Effector memory CD4-positive, alpha-beta T cell (primary cell): Measurements from ENCODE around the gene SMAD7.

ENCODE experiments used
- DNase-seq, 3 donors: peaks; one replicate each; pipeline ENCODE4 v3.0.0-alpha.2; 2020
- H3K27ac ChIP-seq: 2 replicates; pipeline ENCODE4 v1.7.0; 2013; ENCODE audit warnings: mild to moderate bottlenecking, low read length, moderate library complexity; ENCODE audit not compliant: insufficient read depth, poor library complexity, severe bottlenecking
- H3K27me3 ChIP-seq: replicated peaks from 2 replicates; pipeline ENCODE4 v1.7.0; 2013; ENCODE audit warnings: mild to moderate bottlenecking, low read length; ENCODE audit not compliant: insufficient read depth, control insufficient read depth, poor library complexity, severe bottlenecking
- H3K36me3 ChIP-seq: 2 replicates; pipeline ENCODE4 v1.7.0; 2013; ENCODE audit warnings: mild to moderate bottlenecking, low read length, moderate library complexity; ENCODE audit not compliant: control insufficient read depth, insufficient read depth
- H3K4me1 ChIP-seq: 2 replicates; pipeline ENCODE4 v1.7.0; 2013; ENCODE audit warnings: low read length, mild to moderate bottlenecking; ENCODE audit not compliant: control insufficient read depth, insufficient read depth, poor library complexity, severe bottlenecking
- H3K4me3 ChIP-seq: 2 replicates; pipeline ENCODE4 v1.7.0; 2013; ENCODE audit warnings: low read length, low read depth, mild to moderate bottlenecking; ENCODE audit not compliant: insufficient read depth, poor library complexity, severe bottlenecking
- H3K9me3 ChIP-seq: 2 replicates; pipeline ENCODE4 v1.7.0; 2013; ENCODE audit warnings: mild to moderate bottlenecking, low read length, moderate library complexity; ENCODE audit not compliant: control insufficient read depth
- total RNA-seq, 3 donors: gene quantifications; one replicate each; lab custom pipeline; 2026; lab: John Stamatoyannopoulos, UW

The SMAD7 gene, protein sequence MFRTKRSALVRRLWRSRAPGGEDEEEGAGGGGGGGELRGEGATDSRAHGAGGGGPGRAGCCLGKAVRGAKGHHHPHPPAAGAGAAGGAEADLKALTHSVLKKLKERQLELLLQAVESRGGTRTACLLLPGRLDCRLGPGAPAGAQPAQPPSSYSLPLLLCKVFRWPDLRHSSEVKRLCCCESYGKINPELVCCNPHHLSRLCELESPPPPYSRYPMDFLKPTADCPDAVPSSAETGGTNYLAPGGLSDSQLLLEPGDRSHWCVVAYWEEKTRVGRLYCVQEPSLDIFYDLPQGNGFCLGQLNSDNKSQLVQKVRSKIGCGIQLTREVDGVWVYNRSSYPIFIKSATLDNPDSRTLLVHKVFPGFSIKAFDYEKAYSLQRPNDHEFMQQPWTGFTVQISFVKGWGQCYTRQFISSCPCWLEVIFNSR
- total RNA-seq, result 132 to 448 (median 376) reads per million in 3 donors

DNA sequence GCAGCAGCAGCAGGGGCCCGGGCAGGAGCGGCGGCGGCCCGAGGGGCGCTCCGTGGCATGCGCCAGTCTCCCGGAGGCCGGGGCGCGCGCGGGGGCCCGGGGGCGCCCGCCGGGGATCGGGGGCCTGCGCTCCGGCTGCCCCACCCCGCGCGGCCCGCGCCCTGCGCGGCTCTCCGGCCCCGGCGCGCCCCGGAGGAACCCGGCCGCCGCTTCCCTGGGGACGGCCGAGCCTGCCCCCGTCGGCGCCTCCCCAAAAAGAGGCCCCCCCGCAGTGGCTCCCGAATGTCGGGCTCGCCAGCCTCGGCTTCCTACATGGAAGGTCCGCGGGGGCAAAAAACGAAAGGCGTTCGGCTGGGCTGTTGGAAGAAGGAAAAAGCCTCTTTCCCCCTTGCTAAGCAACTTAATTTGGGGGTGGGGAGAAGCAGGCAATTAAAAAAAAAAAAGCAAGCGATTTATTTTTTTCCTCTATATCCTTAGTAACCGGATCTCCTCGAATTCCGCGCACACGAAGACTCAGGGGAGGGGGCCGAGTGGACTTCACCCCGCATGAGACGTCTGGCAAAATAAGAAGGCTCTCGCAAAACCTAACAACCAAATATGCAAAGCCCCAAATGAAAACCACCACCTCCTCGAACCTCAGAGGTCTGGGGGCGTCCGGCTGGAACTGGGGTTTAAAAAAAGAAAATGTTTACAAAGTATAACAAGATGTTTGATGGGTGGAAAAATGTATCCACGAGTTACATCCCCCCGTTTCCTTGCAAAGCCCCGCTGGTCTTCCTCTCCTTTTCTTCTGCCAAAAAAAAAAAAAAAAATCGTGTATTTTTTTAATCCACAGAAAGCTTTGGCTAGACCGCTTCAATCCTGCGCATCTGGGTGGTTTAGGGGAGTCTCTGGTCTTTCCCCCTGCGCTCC, at the start of gene SMAD7:
Gene SMAD7, minus strand, starts transcription at position 430 of the 912 bp plus-strand sequence. CDS start 541 bp downstream, outside the sequence.
- Histone ChIP-seq H3K27ac (peak within 1 kb of the TSS; percentile 89), H3K27me3 (no peaks in the 10 kb centered on the region), H3K4me3 (peak within 1 kb of the TSS; percentile 89), H3K4me1 (peaks cover 39% of the 10 kb centered on the region), H3K9me3 (no peaks in the 10 kb centered on the region), H3K36me3 (no peaks in the 10 kb centered on the region)
- no peak for DNase-seq

DNA sequence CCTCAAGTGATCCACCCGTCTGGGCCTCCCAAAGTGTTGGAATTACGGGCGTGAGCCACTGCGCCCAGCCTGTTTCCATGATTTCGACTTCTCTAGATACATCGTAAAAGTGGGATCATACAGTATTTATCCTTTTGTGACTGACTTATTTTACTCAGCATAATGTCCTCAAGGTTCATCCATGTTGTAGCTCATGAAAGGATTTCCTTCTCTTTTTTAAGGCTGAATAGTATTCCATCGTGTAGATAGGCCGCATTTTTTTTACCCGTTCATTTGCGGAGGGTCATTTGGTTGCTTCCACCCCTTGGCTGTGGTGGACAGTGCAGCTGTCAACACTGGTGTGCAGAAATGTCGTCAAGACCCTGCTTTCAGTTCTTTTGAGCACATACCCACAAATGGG, 48.8 kb upstream of the SMAD7 start:
- Histone ChIP-seq H3K36me3 (no peaks in the 10 kb centered on the region), H3K4me1 (peaks cover 20% of the 10 kb centered on the region), H3K9me3 (no peaks in the 10 kb centered on the region), H3K27me3 (no peaks in the 10 kb centered on the region), H3K27ac (no peak overlapping the region), H3K4me3 (no peak overlapping the region)
- no peak for DNase-seq

DNA sequence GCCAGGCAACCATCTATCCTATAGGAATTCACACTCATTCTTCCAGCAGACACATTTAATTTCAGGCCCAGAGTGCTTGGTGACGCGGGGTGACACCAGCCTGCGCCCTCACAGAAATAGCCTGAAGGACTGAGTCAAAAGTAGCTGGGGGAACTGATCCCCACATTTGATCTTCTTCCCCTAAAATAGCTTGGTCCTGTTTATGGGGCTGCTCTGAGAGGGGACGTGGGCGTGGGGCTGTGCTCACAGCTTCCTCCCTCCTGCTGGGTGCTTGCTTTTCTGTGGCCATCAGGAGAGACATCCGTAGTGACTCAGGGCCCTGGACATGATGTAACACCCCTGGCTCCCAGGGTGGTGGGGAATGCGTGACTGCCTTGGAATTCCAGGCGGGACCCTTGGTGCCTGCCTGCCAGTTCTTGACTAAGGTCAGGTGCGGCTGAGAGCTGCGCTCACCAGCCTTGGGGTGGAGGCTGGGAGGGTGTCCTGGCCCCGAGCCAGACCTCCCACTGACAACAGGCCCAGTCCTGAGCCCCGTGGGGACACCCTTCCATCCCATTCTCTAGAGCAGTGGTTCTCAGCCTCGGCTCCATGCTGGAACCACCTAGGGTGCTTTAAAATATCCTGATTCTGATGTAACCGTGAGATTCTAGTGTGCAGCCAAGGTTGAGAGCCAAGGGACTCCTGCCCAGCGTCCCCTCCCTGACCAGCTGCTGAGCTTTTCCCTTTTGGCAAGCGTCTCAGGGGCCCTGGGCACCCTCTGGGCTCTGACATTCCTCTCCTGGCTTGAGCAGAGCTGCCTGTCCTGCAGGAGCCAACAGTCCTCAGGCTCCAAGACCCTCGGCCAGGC, 47.4 kb upstream of the SMAD7 start:
- no peak for DNase-seq
- no peak overlapping the region for H3K4me3 ChIP-seq

DNA sequence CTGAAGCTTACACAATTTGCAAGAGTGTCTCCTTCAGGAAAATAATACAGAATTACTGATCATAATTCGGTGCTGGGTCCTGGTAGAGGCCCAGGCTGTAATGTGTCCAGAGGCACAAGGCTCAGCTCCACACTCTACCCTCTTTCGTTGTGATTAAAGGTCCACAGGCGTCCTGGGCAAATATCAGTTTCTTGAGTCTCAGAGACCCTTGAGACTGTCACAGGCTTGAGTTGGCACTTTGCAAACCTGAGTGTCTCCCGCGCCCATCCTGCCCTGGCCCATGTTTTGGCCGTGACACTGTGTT, 46.9 kb upstream of the SMAD7 start:
- Histone ChIP-seq H3K36me3 (no peaks in the 10 kb centered on the region), H3K27ac (no peak overlapping the region), H3K4me3 (no peak overlapping the region), H3K4me1 (peaks cover 20% of the 10 kb centered on the region), H3K9me3 (no peaks in the 10 kb centered on the region), H3K27me3 (no peaks in the 10 kb centered on the region)
- DNase-seq, result no peak

More for the DNA sequence above, 47.4 kb upstream of the SMAD7 start:
- Histone ChIP-seq H3K36me3 (no peaks in the 10 kb centered on the region), H3K4me1 (peaks cover 20% of the 10 kb centered on the region), H3K27ac (no peak overlapping the region), H3K9me3 (no peaks in the 10 kb centered on the region), H3K27me3 (no peaks in the 10 kb centered on the region)

DNA sequence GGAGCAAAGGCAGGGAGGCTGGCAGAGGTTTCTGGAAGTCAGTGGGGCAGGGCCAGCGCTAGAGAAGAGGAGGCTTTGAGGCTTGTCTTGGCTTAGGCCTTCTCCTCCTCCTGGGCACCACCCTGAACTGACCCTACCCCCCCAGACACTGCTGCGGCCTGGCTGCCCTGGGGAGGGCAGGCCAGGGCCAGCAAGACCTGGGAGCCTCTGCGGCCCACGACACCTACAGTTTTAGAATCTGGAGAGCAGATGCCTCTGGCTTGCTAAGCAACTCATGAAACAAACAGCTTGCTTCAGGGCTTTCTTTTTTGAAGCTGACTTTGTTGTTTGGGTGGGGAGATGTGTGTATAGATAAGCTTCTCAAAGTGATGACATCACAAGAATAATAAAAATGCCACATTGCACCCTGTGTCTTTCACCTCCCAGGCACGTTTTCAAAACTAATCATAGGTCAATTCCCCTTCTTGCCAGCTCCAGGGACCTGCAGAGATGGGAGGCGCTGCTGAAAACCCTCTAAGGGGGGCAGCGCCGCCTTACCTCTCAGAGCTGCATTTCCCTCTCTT, 46.2 kb upstream of the SMAD7 start:
- H3K27ac ChIP-seq, result peak overlapping the region; percentile 52
- H3K36me3 ChIP-seq, result no peaks in the 10 kb centered on the region
- H3K9me3 ChIP-seq, result no peaks in the 10 kb centered on the region
- H3K27me3 ChIP-seq, result no peaks in the 10 kb centered on the region
- peak in 2 of 3 donors; percentile 10 to 25 for DNase-seq
- H3K4me1 ChIP-seq, result peaks cover 20% of the 10 kb centered on the region
- no peak overlapping the region for H3K4me3 ChIP-seq

DNA sequence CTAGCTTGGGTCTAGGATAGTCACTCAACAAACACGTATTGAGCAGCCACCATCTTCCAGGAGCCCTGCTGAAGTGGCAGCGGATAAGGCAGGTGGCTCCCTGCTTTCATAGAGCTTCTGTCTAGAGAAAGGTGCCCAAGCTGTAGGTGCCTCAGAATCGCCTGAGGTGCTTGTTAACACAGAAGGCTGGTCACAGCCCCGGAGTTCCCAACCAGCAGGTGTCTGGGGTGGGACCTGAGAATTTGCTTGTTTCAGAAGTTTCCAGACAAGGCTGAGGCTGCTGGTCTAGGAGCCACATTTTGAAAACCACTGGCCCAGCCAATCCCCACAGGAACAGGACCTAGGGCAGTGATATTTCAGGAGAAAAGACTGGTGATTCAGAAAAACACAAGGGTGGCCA, 45.3 kb upstream of the SMAD7 start:
- Histone ChIP-seq H3K27ac (no peak overlapping the region), H3K36me3 (no peaks in the 10 kb centered on the region), H3K4me1 (peaks cover 20% of the 10 kb centered on the region), H3K9me3 (no peaks in the 10 kb centered on the region), H3K4me3 (no peak overlapping the region), H3K27me3 (no peaks in the 10 kb centered on the region)
- DNase-seq, result no peak

DNA sequence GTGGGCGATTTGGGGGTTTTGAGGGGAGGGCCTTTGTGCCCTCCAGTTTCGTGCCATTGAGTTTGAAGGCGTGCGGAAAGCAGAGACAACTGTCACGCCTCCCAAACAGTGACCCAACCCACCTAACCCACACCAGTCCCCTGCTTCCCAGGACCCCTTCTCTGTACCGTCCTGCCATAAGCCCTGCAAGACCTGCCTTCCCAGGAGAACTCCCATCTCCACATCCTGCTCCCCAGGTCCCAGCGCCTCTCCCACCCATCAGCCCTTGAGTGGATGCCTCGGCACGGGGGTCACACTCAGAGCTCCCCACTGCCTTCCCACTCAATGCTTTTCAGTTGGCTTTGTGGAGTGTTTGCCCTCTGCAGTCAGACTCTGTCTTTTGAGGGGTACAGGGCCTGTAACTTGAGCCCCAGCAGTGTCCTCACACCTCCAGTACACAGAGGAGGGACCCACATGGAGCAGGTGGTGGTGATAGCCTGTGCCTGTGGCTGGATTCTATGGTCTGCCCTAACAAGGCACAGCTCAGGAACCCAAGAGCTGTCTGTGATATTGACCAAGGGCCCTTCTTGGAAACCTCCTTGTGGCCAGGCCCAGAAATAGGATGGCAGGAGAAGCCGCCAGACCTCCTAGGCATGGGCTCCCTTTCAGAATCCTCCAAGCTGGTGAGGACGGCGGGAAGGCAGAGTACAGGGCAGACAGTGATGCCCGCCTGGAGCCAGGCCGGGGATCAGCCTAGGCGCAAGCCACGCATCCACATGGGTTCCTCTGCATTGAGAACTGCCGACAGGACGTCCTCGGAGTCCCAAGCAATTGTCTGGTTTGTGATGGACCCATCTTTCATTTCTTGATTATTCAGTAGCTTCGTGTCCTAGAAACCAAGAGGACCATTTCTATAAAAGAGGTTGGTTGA, 44.4 kb upstream of the SMAD7 start:
- peaks cover 20% of the 10 kb centered on the region for H3K4me1 ChIP-seq
- H3K27ac ChIP-seq, result no peak overlapping the region
- no peaks in the 10 kb centered on the region for H3K27me3 ChIP-seq
- no peak overlapping the region for H3K4me3 ChIP-seq
- DNase-seq, result no peak
- H3K9me3 ChIP-seq, result no peaks in the 10 kb centered on the region
- H3K36me3 ChIP-seq, result no peaks in the 10 kb centered on the region

DNA sequence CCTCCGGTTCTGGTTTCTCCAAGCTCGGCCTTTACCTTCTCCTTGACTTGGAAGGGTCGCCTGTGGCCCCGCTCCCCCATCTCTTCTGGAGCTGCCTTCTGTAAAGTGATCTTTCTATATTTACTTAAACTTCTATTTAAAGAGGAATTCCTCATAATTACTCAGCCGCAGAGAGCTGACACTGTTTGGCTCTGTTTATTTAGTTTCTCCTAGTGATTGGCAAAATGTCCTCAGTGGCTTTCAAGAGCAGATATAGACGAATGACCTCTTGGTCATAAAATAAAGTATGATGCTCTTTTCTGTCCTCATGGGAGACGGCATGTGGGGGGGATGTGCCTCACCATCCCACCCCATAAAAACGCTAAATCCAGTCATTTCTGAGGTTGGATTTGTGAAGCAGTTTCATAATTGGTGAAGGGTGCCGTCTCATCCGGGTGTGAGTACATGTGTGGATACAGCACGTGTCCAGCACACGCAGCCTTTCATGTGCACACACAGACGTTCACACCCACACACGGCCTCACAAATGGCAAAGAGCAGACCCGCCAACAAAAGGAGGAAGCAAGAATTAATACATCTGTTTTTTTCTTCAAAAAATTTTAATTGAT, 43.4 kb upstream of the SMAD7 start:
- no peaks in the 10 kb centered on the region for H3K9me3 ChIP-seq
- H3K4me3 ChIP-seq, result no peak overlapping the region
- peaks cover 20% of the 10 kb centered on the region for H3K4me1 ChIP-seq
- DNase-seq, result no peak
- no peaks in the 10 kb centered on the region for H3K36me3 ChIP-seq
- no peaks in the 10 kb centered on the region for H3K27me3 ChIP-seq
- H3K27ac ChIP-seq, result no peak overlapping the region
